Testis (tissue), 2 donors: ENCODE data around the gene TMEM109.

Experiments used
- POLR2A ChIP-seq: fragments of 450-650 bp; IDR thresholded peaks from one replicate; pipeline ENCODE4 v1.6.1; 2017; ENCODE audit warnings: antibody characterized with exemption, mild to moderate bottlenecking, moderate library complexity
- TF ChIP-seq, protein P1 (sequence below), 3 experiments: fragments of 450-650 bp in 2 of 3; fragments of 200-600 bp in 1 of 3; sonication (generic) in 1 of 3; IDR thresholded peaks; one replicate each; pipeline ENCODE4 v1.5.1; 2016 to 2019; ENCODE audit warnings: antibody characterized with exemption in 3 of 3, mild to moderate bottlenecking in 2 of 3, moderate library complexity in 1 of 3

DNA sequence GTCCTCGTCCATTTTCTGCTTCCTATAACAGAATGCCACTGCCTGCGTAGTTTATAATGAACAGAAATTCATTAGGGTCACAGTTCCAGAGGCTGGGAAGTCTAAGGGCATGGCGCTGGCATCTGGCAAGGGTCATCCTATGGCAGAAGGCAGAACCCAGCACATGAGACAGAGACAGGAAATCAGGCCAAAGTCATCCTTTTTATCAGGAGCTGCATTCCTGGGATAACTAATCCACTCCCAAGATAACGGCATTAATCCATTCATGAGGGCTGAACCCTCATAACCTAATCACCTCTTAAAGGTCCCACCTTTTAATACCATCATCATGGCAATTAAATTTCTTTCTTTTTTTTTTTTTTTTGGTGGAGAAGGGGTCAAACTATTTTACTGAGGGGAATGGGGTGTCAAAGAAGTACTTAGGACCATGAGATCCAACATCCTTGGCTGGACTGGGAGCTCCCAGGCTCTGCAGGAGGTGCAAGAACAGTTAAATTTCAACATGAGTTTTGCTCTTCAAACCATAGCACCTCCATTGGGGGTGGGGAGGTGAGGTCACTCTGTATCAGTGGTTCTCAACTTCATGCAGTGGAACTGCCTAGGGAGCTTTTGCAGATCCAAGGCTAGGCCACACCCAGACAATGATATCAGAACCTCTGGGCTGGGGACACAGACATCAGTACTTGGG lies 4.4 kb downstream of the TMEM109 start:
- TF ChIP-seq POLR2A = no peak
- TF ChIP-seq, protein P1, sequence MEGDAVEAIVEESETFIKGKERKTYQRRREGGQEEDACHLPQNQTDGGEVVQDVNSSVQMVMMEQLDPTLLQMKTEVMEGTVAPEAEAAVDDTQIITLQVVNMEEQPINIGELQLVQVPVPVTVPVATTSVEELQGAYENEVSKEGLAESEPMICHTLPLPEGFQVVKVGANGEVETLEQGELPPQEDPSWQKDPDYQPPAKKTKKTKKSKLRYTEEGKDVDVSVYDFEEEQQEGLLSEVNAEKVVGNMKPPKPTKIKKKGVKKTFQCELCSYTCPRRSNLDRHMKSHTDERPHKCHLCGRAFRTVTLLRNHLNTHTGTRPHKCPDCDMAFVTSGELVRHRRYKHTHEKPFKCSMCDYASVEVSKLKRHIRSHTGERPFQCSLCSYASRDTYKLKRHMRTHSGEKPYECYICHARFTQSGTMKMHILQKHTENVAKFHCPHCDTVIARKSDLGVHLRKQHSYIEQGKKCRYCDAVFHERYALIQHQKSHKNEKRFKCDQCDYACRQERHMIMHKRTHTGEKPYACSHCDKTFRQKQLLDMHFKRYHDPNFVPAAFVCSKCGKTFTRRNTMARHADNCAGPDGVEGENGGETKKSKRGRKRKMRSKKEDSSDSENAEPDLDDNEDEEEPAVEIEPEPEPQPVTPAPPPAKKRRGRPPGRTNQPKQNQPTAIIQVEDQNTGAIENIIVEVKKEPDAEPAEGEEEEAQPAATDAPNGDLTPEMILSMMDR (IDR thresholded peaks at IDR 0.05) = no peak
